Ecto neural progenitor cell (in vitro differentiated cells): Measurements from ENCODE around the gene PGAP1.
"Not testable (repeated sequence)": the region's sequence is repeated elsewhere in the genome, so short reads cannot be mapped to it uniquely, and the experiment has no call there.

Experiments
- DNase-seq: peaks from one replicate; pipeline ENCODE4 v3.0.0-alpha.2; 2018; ENCODE audit warnings: low spot score

PGAP1 gene

GRCh38 chr2:196944570-196944969 is 18.1 kb upstream of the PGAP1 start:
- no peak for DNase-seq

DNA sequence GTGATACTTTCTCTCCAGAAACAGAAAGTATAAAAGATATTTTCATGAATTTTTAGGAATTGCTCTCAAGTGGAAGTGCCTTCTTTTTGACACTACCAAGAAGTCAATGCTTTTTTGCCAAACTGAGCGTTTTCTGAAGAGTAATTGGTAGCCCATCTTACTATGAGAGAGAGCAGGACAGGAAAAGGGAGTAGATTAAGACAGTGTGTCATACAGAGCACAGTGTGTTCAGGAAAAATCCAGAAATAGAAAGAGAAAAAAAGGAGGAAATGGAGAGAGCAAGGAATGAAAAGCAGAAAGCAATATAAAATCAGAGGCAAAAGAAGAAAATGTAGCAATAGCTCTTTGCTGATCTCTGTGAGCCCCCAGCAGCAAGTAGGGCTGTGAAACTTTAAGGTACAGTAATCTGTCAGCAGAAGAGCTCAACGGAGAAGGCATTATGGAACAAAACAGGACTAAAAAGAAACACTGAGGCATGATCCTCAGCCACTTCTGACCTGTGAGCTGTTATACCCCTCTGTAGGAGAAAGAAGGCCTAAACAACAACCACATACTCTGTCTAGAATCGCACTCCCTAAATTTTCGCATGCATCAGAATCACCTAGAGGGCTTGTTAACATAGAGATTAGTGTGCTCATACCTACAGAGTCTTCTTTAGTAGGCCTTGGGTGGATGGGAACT is 15.0 kb upstream of the PGAP1 start:
- DNase-seq = no peak

DNA sequence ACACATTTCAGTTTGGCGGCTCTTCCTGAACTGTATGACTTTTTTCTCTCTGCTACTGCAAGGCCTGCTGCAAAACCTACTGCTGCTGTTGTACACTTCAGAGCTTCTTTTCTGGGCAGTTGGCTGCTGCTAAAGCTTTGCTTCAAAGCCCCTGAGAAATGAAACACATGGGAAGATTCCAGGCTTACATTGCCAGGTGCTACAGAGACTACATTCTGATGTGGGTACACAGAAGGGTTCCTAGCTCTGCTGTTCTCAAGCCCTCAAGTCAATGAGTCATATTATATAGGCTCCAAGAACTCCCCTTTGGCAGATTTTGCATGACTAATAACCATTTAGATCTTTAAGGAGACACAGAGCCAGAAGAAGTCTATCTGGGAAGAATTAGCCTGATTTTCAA is 12.9 kb upstream of the PGAP1 start:
- DNase-seq = no peak

- no peak for DNase-seq
Observed at GRCh38 chr2:196935432-196935831, 8.9 kb upstream of the PGAP1 start.

DNA sequence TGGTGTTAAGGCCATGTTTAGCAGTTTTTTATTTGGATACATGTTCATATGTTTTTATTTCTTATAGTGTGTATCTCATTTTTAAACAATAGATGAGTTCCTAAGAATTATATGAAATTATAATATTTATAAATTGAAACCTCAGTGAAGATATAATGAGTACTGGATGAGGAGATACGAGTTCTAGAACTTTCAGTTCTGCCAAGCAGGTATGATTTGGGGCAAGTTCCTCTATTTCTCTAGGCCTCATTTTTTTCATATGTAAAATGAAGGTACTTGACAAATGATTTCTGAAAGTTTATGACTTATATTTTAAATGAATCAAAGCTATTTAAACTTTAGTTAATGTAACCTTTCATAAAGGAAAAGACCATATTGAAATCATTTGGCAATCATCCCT is 8.2 kb upstream of the PGAP1 start:
- DNase-seq = no peak

- no peak for DNase-seq
Observed at GRCh38 chr2:196931555-196931954, 5.0 kb upstream of the PGAP1 start.

DNA sequence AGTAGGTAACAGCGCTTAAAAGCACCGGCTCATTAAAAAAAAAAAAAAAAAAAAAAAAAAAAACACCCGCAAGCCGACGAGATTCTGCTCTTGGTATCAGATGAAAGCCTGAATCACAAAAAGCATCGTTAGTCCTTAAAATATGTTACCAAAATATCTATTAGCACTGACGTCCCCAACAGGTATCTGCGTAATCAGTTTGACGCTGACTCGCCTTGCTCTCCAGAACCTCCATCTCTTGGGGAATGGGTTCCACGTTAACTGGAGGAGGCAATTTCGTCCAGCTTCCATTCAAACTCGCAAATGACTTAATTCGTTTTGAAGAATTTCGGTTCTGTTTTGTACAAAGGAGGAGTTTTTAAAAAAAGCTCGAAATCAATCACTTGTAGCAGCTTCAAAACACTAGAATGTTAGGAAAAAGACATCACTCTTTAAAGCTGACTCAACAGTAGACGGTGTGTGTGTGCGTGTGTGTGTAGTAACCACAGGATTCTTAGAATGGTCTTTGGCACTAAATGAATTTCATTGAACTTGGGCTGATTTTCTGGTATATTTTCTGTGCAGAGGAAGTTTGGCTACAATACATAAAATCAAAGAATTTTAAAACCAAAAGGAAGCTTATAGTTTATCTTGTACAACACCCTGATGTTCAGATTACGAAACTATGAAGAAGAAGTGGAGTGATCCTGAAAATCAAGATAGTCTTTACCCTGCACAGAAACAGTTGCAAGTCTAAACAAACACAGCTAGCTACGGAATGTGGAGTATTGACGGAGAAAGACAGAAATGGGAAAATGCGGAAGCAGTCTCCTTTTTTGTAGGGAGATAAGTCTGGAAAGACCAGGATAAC is 1.1 kb upstream of the PGAP1 start:
- DNase-seq = no peak

DNA sequence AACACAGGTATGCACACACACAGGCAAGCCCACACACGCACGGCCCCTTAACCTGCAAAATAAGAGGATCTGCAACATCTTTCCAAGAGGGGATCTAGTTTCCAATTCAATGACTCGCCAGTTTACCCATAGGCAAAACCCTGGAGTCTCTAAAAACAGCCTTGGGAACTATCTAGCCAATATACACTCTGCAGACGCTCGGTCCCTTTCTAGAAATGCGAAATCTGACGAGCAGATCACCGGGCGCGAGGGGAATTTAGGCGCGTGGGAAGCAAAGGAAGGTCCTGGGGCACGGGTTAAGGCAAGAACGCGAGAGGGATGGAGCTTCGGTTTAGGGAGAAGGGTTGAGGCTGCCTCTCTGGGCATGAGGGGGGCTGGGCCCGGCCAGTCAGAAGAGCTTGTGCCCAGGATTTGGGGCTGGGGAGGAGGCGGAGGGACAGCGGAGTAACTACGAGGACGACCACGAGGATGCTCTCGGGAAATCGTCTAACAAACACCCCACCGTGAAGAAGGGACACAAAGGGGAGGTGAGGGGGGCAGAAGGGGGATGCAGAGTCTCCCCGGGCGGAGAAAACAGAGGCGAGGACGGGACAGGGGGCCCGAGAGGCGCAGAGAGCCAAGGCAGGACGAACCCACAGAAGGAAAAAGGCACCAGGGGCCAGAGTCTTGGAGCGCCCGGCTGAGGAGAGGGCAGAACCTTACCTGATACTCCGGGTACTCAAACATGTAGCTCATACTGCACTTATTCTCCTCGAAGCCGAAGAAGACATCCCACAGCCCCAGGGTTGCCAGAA is 542 bp downstream of the PGAP1 start:
- peak; percentile 64 for DNase-seq

GRCh38 chr2:196925051-196925767 is 1.3 kb downstream of the PGAP1 start:
- no peak for DNase-seq

DNA sequence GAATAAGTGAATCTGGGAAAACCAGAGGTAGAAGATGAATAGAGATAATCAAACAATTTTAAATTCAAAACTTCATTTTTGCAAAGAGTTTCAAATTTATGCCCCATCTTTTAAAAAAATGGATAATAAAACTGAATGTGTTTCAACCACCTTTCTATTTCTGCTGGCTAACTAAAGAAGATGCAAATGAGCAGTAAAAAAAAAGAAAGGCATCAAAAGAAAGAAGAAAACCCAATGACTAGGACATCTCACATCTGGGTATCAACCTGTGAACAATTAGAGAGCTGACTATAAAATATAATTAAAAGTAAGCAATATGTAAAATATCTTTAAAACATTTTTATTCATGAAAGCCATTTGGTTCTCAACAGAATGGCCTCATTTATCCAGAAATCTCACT is 2.5 kb downstream of the PGAP1 start:
- DNase-seq = no peak

DNA sequence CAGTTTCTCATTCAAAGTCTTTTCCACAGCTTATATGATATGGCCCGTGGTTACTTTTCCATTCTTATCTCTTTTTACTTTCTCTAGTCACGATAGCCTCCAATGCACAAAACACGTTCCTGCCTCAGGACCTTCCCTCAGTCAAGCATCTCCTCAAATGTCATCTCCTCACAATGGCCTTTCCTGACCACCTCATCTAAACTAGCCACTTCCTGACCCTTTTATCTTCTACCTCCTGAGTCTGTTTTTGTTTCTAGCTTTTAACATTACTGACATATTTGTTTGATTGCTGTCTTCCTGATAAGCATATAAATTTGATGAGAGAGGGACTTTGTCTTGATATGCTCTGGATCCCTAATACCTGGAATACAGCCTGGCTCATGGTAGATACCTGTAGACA is 7.6 kb downstream of the PGAP1 start:
- DNase-seq = no peak

- no peak for DNase-seq
Observed at GRCh38 chr2:196917802-196918201, 8.7 kb downstream of the PGAP1 start.

DNA sequence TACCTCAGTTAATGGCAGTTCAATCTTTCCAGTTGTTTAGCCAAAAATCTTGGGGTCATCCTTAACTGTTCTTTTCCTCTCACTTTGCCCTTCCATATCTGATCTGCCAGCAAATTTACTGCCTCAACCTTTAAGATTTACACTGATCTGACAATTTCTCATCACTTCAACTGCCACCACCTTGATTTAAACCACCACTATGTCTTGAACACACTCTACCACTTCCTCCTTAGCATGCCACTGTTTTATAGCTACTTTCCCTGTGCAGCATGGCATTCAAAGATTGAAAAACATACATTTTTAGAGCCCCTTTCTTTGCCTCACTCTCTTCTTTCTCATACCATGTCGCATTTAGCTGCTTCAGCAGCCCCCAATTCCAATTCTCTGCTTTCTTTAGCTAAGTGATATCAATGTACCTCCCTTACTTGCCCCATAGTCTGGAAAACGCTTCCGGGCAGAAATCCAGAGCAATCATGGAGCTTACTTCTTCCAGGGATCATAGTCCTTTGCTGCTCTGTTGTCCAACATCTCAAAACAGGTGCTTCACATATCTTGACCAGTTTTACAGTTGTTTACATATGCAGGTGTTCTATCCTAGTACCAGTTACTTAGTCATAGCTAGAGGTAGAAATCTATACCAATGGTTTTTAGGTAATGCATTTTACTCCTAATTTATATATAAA is 10.9 kb downstream of the PGAP1 start:
- DNase-seq = no peak

DNA sequence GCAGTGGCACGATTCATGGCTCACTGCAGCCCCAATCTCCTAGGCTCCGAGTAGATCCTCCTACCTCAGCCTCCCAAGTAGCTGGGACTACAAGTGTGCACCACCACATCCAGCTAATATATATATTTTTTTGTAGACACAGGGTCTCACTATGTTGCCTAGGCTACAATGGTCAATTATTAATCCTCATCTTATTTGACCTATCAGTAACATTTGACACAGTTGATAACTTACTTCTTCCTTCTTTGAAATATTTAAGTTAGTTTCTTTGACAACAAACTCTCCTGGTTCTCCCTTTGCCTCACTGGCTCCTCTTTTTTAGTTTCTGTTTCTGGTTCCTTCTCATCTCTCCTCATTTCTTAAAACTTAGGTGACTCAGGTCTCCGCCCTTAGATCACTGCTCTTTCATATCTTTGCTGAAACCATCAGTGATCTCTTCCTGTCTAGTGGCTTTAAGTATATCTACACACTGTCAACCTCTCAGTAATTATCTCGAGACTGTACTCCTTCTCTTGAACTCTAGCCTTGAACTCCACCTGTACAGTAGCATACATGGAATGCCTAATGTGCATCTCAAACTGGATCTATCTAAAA is 11.5 kb downstream of the PGAP1 start:
- no peak for DNase-seq

DNA sequence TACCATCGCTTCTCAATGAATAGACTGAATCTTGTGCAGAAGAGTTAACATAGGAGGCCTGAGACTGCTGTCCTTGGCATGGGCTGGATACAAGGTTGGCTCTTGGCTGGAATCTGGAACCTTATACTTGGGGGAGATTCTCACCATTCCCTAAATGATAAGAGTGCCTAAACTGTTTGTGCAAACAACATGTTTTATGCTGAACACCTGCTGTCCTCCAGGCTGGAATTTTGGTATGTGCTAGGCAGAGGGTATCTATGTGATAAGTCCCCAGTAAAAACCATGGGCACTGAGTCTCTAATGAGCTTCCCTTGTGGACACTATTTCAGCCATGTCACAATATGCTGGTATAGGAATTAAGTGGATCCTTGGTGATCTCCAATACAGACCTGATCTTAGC is 12.8 kb downstream of the PGAP1 start:
- DNase-seq = no peak

- not testable (repeated sequence) for DNase-seq
Observed at GRCh38 chr2:196905365-196905764, 21.1 kb downstream of the PGAP1 start.

DNA sequence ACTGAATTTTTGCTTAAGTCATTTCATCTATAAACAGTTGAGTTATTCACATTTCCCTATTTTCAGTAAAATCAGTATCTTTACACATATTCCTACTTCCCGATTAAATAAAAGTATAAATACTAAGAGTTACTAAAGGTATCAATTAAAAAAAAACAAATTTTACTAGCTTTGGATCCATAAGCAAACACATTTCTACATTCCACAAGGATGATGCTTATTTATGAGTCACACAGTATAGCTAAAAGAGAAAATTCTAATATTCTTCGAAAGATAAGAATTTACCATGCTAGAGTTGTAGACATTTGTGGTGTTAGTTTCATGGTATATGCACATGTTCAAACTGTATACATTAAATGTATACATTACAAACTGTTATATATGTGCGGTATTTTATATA is 23.7 kb downstream of the PGAP1 start:
- DNase-seq = no peak

DNA sequence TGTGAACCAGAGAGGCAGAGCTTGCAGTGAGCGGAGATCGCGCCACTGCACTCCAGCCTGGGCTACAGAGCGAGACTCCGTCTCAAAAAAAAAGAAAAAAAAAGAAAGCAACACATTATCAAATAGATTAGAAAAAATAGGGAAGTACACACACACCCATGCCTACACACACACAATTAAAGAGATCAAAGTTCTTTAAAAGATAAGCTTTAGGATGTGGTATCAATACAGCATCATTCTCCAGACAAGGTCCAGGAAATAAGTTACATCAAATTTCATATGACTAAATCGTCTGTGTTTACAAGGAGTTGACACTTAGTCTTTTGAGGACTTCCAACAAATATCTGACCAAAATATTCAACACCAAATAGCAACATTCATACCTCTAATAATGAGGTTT is 25.7 kb downstream of the PGAP1 start:
- no peak for DNase-seq

- no peak for DNase-seq
Observed at GRCh38 chr2:196899976-196900375, 26.5 kb downstream of the PGAP1 start.

GRCh38 chr2:196891136-196891535 is 35.4 kb downstream of the PGAP1 start:
- DNase-seq = no peak

GRCh38 chr2:196887431-196887830 is 39.1 kb downstream of the PGAP1 start:
- DNase-seq = no peak
